ENCODE results near the gene TAC1.

DNA sequence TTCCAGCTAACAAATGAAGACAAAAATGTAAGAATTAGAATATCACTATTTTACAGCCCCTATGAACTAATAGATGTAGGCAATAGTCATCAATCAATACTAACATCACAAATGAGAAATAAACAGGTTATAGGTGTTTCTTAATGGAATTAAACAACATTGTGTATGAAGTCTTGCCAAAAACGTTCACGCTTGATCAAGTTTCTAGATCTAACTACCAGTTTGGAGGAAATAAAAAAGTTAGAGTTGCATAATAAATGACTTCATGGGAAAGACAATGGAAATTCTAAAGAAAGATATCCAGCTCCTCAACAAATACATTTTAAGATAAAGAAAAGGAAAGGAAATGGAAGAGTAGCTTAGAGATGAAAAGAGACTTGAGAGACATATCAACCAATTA lies 19.7 kb downstream of the TAC1 start:
- TF ChIP-seq, protein P1, sequence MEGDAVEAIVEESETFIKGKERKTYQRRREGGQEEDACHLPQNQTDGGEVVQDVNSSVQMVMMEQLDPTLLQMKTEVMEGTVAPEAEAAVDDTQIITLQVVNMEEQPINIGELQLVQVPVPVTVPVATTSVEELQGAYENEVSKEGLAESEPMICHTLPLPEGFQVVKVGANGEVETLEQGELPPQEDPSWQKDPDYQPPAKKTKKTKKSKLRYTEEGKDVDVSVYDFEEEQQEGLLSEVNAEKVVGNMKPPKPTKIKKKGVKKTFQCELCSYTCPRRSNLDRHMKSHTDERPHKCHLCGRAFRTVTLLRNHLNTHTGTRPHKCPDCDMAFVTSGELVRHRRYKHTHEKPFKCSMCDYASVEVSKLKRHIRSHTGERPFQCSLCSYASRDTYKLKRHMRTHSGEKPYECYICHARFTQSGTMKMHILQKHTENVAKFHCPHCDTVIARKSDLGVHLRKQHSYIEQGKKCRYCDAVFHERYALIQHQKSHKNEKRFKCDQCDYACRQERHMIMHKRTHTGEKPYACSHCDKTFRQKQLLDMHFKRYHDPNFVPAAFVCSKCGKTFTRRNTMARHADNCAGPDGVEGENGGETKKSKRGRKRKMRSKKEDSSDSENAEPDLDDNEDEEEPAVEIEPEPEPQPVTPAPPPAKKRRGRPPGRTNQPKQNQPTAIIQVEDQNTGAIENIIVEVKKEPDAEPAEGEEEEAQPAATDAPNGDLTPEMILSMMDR (conservative IDR thresholded peaks at IDR 0.05; ENCODE audit: low read length): no peak
- TF ChIP-seq EZH2phosphoT487 (IDR thresholded peaks at IDR 0.05; ENCODE audit: borderline replicate concordance, low read depth, low read length): no peak

Measured in OCI-LY7 (cell line).